Osteocyte (in vitro differentiated cells): ENCODE data around the gene RUFY1. TPM values are rescaled to one million over a fixed set of nuclear protein-coding genes. Genes with fewer than 3 reads are reported as not detected.

Experiments used
- DNase-seq: peaks from one replicate; pipeline ENCODE4 v3.0.0; 2021; ENCODE audit warnings: mixed read lengths; ENCODE audit not compliant: unreplicated experiment; ENCODE audit errors: extremely low spot score
- H3K27ac Mint-ChIP-seq: one replicate; pipeline ENCODE4 v1.8.0; 2021; ENCODE audit warnings: mild to moderate bottlenecking, mixed read lengths; ENCODE audit not compliant: unreplicated experiment
- H3K27me3 Mint-ChIP-seq: one replicate; pipeline ENCODE4 v1.8.0; 2021; ENCODE audit warnings: mixed read lengths; ENCODE audit not compliant: unreplicated experiment
- H3K36me3 Mint-ChIP-seq: one replicate; pipeline ENCODE4 v1.8.0; 2021; ENCODE audit warnings: mixed read lengths; ENCODE audit not compliant: unreplicated experiment
- H3K4me1 Mint-ChIP-seq: one replicate; pipeline ENCODE4 v1.8.0; 2021; ENCODE audit warnings: mixed read lengths; ENCODE audit not compliant: unreplicated experiment
- H3K4me3 Mint-ChIP-seq: one replicate; pipeline ENCODE4 v1.8.0; 2021; ENCODE audit warnings: mild to moderate bottlenecking, moderate library complexity, mixed read lengths; ENCODE audit not compliant: unreplicated experiment
- H3K9me3 Mint-ChIP-seq: one replicate; pipeline ENCODE4 v1.8.0; 2021; ENCODE audit warnings: mixed read lengths; ENCODE audit not compliant: unreplicated experiment
- total RNA-seq: library from RNA; stranded (reverse); gene quantifications from 2 replicates; pipeline ENCODE4 v1.2.1, GENCODE V29; 2021
- TF ChIP-seq, protein P1 (sequence below): fragments of 200-600 bp; sonication (generic); IDR thresholded peaks from 2 replicates; pipeline ENCODE4 v1.5.0; 2021; ENCODE audit warnings: antibody characterized with exemption, mild to moderate bottlenecking, moderate library complexity

Gene RUFY1
- total RNA-seq, 1 donor from 2014 or later: 46.5 TPM

DNA sequence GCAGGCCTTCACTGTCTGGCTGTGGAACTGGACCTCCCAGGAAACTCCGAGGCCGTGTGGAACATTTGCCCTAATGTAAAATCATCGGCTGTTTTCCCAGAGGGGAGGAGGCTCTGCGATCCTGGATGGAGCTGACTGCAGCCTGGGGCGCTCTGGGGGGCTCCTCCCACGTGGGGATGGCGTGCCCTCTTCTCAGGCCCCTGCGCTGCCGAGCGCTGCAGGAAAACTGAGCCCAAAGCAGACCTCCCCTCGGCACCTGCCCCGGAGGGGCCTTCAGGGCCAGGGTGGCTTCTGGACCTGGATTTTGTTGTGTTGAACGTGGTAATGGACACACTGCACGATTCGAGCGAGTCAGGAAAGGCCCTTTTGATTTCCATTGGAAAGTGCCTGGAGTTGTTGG lies 49.2 kb downstream of the RUFY1 start:
- Mint-ChIP-seq H3K27me3 (no peaks in the 10 kb centered on the region), H3K4me3 (no peak overlapping the region), H3K27ac (no peak overlapping the region), H3K9me3 (no peaks in the 10 kb centered on the region), H3K36me3 (peaks cover 40% of the 10 kb centered on the region), H3K4me1 (no peaks in the 10 kb centered on the region)
- DNase-seq: no peak
- TF ChIP-seq, protein P1, sequence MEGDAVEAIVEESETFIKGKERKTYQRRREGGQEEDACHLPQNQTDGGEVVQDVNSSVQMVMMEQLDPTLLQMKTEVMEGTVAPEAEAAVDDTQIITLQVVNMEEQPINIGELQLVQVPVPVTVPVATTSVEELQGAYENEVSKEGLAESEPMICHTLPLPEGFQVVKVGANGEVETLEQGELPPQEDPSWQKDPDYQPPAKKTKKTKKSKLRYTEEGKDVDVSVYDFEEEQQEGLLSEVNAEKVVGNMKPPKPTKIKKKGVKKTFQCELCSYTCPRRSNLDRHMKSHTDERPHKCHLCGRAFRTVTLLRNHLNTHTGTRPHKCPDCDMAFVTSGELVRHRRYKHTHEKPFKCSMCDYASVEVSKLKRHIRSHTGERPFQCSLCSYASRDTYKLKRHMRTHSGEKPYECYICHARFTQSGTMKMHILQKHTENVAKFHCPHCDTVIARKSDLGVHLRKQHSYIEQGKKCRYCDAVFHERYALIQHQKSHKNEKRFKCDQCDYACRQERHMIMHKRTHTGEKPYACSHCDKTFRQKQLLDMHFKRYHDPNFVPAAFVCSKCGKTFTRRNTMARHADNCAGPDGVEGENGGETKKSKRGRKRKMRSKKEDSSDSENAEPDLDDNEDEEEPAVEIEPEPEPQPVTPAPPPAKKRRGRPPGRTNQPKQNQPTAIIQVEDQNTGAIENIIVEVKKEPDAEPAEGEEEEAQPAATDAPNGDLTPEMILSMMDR: no peak

DNA sequence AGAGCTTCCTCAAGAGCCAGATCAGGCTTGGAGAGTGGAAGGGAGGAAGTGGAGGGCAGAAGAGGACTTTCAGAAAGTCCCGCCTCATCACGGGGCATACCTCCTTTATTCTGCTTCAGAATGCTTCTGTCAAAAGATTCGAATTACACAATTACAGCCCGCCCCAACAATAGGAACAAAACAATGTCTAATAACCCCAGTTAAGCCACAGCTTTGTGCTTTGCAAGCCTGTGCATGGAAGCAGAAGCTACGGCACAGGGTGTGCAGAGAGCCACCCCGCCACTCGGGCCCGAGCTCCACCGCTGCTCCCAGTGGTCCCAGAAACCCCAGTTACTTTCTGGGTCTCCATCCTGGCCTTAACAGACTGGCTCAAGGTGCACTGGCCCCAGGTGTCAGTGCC lies 49.6 kb downstream of the RUFY1 start:
- no peak for DNase-seq
- Mint-ChIP-seq H3K36me3 (peaks cover 37% of the 10 kb centered on the region), H3K4me1 (no peaks in the 10 kb centered on the region), H3K27me3 (no peaks in the 10 kb centered on the region), H3K9me3 (no peaks in the 10 kb centered on the region), H3K4me3 (no peak overlapping the region), H3K27ac (no peak overlapping the region)
- TF ChIP-seq, protein P1: no peak

DNA sequence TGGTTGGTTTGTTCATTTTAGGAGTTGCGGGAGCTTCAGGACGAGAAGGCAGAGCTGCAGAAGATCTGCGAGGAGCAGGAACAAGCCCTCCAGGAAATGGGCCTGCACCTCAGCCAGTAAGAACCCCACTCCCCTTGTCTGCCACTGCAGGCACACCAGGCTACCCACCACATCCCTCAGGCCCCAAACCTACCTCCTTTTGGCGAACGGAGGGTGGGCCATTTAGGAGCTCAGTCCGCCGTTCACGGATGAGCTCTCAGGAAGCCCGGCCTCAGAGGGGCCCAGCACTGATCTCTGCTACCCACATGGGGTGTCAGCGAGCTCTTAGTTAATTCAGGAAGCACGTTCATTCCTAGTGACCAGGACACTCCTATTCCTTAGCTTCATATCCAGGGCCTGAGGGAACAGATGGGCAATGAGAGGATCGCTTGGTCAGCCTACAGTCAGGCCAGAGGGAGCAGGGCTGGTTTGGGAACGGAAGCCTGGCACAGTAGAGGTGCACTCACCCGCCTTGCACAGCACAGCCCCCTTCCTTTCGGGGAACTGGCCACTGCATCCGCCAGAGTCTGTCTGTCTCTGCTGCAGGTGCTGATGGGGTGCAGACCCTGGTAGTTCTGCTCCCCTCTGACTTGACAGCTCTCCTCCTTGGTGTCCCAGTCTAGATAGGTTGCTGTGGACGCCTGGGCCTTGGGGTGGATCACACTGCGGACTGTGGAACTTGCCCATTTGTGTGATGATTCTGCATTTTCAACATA lies 51.7 kb downstream of the RUFY1 start:
- Mint-ChIP-seq H3K4me1 (no peaks in the 10 kb centered on the region), H3K36me3 (peaks cover 30% of the 10 kb centered on the region), H3K9me3 (no peaks in the 10 kb centered on the region), H3K27me3 (no peaks in the 10 kb centered on the region), H3K27ac (no peak overlapping the region), H3K4me3 (no peak overlapping the region)
- DNase-seq: no peak
- TF ChIP-seq, protein P1: no peak

DNA sequence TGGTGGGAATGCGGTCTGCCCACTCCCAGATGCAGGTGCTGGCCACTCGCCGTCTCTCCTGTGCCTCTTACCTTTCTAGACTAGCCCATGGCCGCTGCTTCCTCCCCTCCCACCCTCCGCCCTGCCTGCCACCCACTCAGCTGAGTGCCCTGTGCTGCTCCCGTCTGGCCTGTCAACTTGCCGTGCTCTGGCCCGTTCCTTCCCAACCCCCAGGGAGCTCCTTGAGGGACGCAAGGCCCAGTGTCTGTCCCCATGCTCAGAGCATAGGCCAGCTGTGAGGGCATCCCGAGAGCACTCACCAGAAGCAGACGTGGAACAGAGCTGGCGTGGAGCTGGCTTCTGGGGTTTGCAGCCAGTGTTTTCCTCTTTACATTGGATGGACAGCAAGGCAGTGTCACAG lies 53.0 kb downstream of the RUFY1 start:
- no peak overlapping the region for H3K27ac Mint-ChIP-seq
- H3K4me1 Mint-ChIP-seq: no peaks in the 10 kb centered on the region
- no peaks in the 10 kb centered on the region for H3K9me3 Mint-ChIP-seq
- no peak overlapping the region for H3K4me3 Mint-ChIP-seq
- DNase-seq: no peak
- no peaks in the 10 kb centered on the region for H3K27me3 Mint-ChIP-seq
- TF ChIP-seq, protein P1: no peak
- peaks cover 27% of the 10 kb centered on the region for H3K36me3 Mint-ChIP-seq

DNA sequence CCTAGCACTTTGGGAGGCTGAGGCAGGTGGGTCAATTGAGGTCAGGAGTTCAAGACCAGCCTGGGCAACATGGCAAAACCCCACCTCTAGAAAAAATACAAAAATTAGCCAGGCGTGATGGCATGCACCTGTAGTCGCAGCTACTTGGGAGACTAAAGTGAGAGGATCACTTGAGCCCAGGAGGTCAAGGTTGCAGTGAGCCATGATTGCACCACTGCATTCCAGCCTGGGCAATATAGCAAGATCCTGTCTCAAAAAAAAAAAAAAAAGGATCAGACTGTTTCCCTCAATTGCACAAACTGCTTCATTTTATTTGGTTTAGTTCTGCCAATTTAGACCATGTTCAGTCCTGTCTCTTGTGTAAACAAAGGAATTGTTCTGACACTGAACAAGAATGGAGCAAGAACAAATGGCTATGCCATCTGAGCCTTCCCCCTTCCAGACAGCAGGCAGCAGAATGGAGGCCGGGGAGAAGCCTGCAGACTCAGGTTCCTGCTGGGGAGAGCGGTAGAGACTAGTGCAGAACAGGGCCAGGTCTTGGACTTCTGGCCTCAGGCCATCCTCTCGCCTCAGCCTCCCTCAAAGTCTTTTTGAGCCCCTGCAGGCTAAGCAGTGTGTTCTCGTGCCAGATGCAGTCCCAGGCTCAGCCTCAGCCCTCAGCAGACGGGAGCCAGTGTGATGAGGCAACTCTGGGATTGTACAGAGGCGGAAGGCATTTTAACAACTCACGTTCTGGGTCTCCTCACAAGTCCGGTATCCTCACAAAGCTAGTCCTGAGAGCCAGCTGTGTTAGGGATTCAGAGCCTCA lies 54.9 kb downstream of the RUFY1 start:
- TF ChIP-seq, protein P1: no peak

More for the DNA sequence above, 54.9 kb downstream of the RUFY1 start:
- Mint-ChIP-seq H3K27me3 (no peaks in the 10 kb centered on the region), H3K4me3 (no peak overlapping the region), H3K27ac (peak overlapping the region; percentile 18), H3K9me3 (no peaks in the 10 kb centered on the region), H3K4me1 (peaks cover 7% of the 10 kb centered on the region), H3K36me3 (peaks cover 25% of the 10 kb centered on the region)
- no peak for DNase-seq
